ENCODE measurements around the gene BAD.

DNA sequence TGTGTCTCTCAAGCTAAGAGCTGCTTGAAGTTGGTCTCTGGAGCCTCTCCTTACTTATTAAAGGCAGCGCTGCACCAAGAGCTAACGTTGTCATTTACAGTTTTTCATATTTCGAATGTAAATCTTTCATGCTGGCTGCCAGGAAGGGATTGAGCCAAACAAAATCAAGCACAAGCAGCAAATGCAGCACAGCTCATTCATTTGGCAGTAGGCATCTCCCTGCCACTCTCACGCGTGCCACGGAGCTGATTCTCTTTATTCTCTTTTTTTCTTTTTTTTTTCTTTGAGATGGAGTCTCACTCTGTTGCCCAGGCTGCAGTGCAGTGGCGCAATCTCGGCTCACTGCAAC, 51.5 kb downstream of the BAD start:
- TF ChIP-seq, protein P1, sequence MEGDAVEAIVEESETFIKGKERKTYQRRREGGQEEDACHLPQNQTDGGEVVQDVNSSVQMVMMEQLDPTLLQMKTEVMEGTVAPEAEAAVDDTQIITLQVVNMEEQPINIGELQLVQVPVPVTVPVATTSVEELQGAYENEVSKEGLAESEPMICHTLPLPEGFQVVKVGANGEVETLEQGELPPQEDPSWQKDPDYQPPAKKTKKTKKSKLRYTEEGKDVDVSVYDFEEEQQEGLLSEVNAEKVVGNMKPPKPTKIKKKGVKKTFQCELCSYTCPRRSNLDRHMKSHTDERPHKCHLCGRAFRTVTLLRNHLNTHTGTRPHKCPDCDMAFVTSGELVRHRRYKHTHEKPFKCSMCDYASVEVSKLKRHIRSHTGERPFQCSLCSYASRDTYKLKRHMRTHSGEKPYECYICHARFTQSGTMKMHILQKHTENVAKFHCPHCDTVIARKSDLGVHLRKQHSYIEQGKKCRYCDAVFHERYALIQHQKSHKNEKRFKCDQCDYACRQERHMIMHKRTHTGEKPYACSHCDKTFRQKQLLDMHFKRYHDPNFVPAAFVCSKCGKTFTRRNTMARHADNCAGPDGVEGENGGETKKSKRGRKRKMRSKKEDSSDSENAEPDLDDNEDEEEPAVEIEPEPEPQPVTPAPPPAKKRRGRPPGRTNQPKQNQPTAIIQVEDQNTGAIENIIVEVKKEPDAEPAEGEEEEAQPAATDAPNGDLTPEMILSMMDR (optimal IDR thresholded peaks at IDR 0.05 in 1 of 3, IDR thresholded peaks at IDR 0.05 in 1 of 3, conservative IDR thresholded peaks at IDR 0.05 in 1 of 3; ENCODE audit: extremely low read depth in 1 of 3, insufficient read depth in 2 of 3, low read length in 3 of 3) = no peak
- no peak for TF ChIP-seq EZH2 (IDR thresholded peaks at IDR 0.05; ENCODE audit: low read length)

All from keratinocyte (primary cell).